Prostate gland (tissue), 2 donors: Measurements from ENCODE around the gene MUC6. TPM values are rescaled to one million over a fixed set of nuclear protein-coding genes. Genes with fewer than 3 reads are reported as not detected.

ENCODE experiments used
- DNase-seq: peaks from one replicate; pipeline ENCODE4 v3.0.0-alpha.2; 2019; ENCODE audit warnings: low spot score
- H3K27ac ChIP-seq, 2 donors: fragments of 200-600 bp; sonication (generic); 2 replicates each; pipeline ENCODE4 v1.5.1; 2017 to 2019
- H3K27me3 ChIP-seq: fragments of 200-600 bp; sonication (generic); replicated peaks from 2 replicates; pipeline ENCODE4 v1.5.1; 2019; ENCODE audit not compliant: insufficient read depth
- H3K36me3 ChIP-seq, 2 donors: fragments of 200-600 bp; sonication (generic); 1 replicate in 1 of 2; 2 replicates in 1 of 2; pipeline versions ENCODE4 v1.5.1 to v1.8.1; 2017 to 2019
- H3K4me1 ChIP-seq: fragments of 200-600 bp; sonication (generic); replicated peaks from 2 replicates; pipeline ENCODE4 v1.5.1; 2019
- H3K4me3 ChIP-seq, 2 donors: fragments of 200-600 bp; sonication (generic); 2 replicates each; pipeline ENCODE4 v1.5.1; 2017 to 2019
- H3K9me3 ChIP-seq: fragments of 200-600 bp; sonication (generic); 2 replicates; pipeline ENCODE4 v1.5.1; 2017
- POLR2A ChIP-seq: fragments of 450-650 bp; IDR thresholded peaks from one replicate; pipeline ENCODE4 v1.6.1; 2016; ENCODE audit warnings: antibody characterized with exemption, mild to moderate bottlenecking
- POLR2AphosphoS5 ChIP-seq: sonication (generic); formaldehyde crosslinking; IDR thresholded peaks from one replicate; pipeline ENCODE4 v1.6.1; 2017; ENCODE audit warnings: antibody characterized with exemption
- WGBS: methylation state at CpG from one replicate; pipeline ENCODE4 v1.1.5; 2018; 5-methylcytosine and 5-hydroxymethylcytosine counted together
- intact Hi-C: fragments of 100-400 bp; cut with DNase I; formaldehyde crosslinking; loops from one replicate; pipeline ENCODE4 v1.14.2; 2022
- total RNA-seq, 2 donors: library from RNA; depleted of rRNA; stranded (reverse); fragments of >200 nt; gene quantifications; one replicate each; pipeline ENCODE4 v1.1.0, GENCODE V29; 2016
- TF ChIP-seq, protein P1 (sequence below), 4 experiments: fragments of 200-600 bp in 2 of 4; fragments of 450-650 bp in 2 of 4; sonication (generic) in 2 of 4; IDR thresholded peaks; 1 replicate in 3 of 4; 2 replicates in 1 of 4; pipeline ENCODE4 v1.5.1; 2016 to 2019; ENCODE audit warnings: antibody characterized with exemption in 4 of 4, mild to moderate bottlenecking in 2 of 4, moderate library complexity in 2 of 4

MUC6 gene
- total RNA-seq, 2 donors from 2014 or later = 0.74 to 2.3 TPM

DNA sequence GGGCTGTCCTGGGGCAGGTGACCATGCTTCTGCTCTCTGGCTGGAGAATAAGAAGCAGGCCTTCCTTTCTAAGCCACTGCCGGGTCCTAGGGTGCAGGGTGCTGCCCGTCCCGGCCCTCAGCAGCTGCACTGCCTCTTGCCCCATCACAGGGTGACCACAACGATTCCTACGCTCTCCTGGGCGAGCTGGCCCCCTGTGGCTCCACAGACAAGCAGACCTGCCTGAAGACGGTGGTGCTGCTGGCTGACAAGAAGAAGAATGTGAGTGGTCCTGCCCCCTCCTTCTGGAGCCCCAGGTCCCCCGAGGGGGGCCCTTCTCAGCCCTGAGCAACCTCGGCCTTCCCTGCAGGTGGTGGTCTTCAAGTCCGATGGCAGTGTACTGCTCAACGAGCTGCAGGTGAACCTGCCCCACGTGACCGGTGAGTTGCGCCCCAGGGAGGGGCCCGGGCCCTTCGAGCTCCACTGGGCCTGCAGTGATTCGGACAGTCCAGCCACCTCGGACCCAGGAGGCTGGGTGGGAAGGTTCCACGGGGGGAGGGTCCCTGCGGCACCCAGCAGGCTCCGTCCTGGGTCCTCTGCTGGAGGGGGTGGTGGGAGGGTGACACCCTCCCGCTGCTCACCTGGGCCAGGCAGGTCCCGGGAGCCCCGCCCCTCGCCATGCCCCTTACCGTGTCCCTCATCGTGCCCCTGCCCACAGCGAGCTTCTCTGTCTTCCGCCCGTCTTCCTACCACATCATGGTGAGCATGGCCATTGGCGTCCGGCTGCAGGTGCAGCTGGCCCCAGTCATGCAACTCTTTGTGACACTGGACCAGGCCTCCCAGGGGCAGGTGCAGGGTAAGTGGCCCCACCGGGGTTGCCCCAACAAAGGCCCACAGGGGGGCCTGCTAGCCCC lies 46.5 kb upstream of the MUC6 start:
- Histone ChIP-seq H3K36me3 (no peaks in the 10 kb centered on the region), H3K4me1 (no peaks in the 10 kb centered on the region), H3K4me3 (no peak overlapping the region), H3K27me3 (no peaks in the 10 kb centered on the region), H3K9me3 (no peaks in the 10 kb centered on the region), H3K27ac (no peak overlapping the region)
- no peak for DNase-seq
- TF ChIP-seq, protein P1, sequence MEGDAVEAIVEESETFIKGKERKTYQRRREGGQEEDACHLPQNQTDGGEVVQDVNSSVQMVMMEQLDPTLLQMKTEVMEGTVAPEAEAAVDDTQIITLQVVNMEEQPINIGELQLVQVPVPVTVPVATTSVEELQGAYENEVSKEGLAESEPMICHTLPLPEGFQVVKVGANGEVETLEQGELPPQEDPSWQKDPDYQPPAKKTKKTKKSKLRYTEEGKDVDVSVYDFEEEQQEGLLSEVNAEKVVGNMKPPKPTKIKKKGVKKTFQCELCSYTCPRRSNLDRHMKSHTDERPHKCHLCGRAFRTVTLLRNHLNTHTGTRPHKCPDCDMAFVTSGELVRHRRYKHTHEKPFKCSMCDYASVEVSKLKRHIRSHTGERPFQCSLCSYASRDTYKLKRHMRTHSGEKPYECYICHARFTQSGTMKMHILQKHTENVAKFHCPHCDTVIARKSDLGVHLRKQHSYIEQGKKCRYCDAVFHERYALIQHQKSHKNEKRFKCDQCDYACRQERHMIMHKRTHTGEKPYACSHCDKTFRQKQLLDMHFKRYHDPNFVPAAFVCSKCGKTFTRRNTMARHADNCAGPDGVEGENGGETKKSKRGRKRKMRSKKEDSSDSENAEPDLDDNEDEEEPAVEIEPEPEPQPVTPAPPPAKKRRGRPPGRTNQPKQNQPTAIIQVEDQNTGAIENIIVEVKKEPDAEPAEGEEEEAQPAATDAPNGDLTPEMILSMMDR (IDR thresholded peaks at IDR 0.05) = no peak
- TF ChIP-seq POLR2A (no peak), POLR2AphosphoS5 (no peak)
- WGBS = 77% methylated on average over 24 of the region's 33 CpGs
- intact Hi-C loops = no loop called here

DNA sequence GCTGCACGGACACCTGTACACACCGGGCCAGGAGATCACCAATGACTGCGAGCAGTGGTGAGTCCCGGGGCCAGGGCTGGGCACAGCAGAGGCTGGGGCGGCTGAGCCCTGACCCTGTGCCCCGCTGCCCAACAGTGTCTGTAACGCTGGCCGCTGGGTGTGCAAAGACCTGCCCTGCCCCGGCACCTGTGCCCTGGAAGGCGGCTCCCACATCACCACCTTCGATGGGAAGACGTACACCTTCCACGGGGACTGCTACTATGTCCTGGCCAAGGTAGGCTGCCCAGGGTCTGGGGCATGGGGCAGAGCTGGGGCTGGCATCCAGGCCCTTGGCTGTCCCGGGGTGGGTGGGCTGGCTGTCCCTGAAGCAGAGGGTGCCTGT lies 45.8 kb upstream of the MUC6 start:
- no peak for TF ChIP-seq POLR2AphosphoS5
- Histone ChIP-seq H3K4me3 (no peak overlapping the region), H3K27me3 (no peaks in the 10 kb centered on the region), H3K4me1 (no peaks in the 10 kb centered on the region), H3K9me3 (no peaks in the 10 kb centered on the region), H3K27ac (no peak overlapping the region), H3K36me3 (no peaks in the 10 kb centered on the region)
- 81% methylated on average over 8 of the region's 14 CpGs for WGBS
- intact Hi-C loops = no loop called here
- DNase-seq = no peak

DNA sequence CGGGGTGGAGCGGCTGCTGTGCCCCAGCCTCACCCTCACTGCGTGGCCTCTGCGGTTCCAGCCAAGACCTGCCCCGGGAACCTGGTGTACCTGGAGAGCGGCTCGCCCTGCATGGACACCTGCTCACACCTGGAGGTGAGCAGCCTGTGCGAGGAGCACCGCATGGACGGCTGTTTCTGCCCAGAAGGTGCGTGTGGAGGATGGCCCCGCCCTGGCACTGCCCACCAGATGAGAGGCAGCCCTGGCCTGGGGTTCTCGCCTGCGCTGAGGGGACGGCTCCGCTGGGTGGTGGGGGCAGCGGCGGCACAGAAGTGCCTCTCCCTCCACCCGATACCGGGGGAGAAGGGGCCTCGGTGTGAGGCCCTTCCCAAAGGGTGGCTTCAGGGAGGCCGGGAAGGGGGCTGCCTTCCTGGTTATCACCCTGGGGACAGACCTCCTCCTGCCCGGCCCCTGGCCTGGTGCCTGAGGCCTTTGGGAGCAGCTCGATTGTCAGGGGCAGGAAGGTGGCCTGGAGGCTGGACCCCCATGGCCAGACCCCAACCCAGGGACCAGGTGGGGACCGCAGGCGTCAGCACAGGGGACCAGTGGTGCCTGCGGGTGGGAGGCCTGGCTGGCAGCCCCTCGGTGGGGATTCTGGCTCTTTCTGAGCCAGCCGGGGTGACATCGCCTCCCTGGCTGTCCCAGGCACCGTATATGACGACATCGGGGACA lies 45.2 kb upstream of the MUC6 start:
- no peak for DNase-seq
- Histone ChIP-seq H3K4me1 (no peaks in the 10 kb centered on the region), H3K27ac (no peak overlapping the region), H3K4me3 (no peak overlapping the region), H3K27me3 (no peaks in the 10 kb centered on the region), H3K36me3 (no peaks in the 10 kb centered on the region), H3K9me3 (no peaks in the 10 kb centered on the region)
- WGBS = 79% methylated on average over 33 of the region's 33 CpGs
- TF ChIP-seq, protein P1 (IDR thresholded peaks at IDR 0.05) = no peak
- TF ChIP-seq POLR2A = no peak
- no peak for TF ChIP-seq POLR2AphosphoS5
- intact Hi-C loops = no loop called here

DNA sequence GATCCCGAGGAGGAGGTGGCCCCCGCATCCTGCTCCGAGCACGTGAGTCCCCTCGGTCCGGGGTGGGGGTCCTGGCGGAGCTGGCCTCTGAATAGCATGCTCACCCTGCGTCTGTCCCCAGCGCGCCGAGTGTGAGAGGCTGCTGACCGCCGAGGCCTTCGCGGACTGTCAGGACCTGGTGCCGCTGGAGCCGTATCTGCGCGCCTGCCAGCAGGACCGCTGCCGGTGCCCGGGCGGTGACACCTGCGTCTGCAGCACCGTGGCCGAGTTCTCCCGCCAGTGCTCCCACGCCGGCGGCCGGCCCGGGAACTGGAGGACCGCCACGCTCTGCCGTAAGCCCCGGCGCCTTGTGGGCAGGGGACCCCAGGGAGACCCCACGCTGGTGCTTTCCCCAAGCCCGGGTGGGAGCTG lies 41.7 kb upstream of the MUC6 start:
- intact Hi-C loops = no loop called here
- no peak for TF ChIP-seq POLR2A
- TF ChIP-seq, protein P1 (IDR thresholded peaks at IDR 0.05) = no peak
- DNase-seq = no peak

DNA sequence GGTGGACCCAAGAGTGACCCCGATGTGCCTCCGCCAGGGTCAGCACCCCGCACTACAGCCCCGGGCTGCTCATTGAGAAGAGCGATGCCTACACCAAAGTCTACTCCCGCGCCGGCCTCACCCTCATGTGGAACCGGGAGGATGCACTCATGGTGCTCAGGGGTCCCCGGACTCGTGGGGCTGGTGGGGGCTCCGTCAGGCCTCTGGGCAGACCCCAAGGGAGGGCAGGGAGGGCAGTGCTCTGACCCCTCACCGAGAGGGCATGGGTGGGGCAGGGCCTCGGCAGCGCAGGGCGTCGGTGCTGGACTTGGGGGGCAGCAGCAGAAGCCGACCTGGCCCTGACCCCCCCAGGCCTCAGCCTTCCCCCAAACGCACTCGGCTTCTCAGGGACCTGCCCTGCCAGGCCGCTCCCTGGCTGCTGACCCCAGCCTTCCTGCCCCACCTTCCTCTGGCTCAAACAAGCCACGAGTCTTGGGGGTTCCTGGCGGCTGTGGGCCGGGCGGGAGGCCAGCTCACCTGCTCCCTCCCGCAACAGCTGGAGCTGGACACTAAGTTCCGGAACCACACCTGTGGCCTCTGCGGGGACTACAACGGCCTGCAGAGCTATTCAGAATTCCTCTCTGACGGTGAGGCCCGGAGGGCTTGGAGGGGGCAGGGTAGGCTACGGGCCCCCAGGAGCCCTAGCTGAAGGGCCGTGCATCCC lies 41.0 kb upstream of the MUC6 start:
- H3K4me3 ChIP-seq = no peak overlapping the region
- H3K36me3 ChIP-seq = no peaks in the 10 kb centered on the region
- no peak overlapping the region for H3K27ac ChIP-seq
- WGBS = 77% methylated on average over 29 of the region's 33 CpGs
- DNase-seq = no peak
- intact Hi-C loops = no loop called here
- H3K9me3 ChIP-seq = no peaks in the 10 kb centered on the region
- peaks cover 4% of the 10 kb centered on the region for H3K4me1 ChIP-seq
- no peaks in the 10 kb centered on the region for H3K27me3 ChIP-seq
- TF ChIP-seq, protein P1 (IDR thresholded peaks at IDR 0.05) = no peak
- TF ChIP-seq POLR2A (no peak), POLR2AphosphoS5 (no peak)

More for the DNA sequence above, 41.7 kb upstream of the MUC6 start:
- 91% methylated on average over 38 of the region's 39 CpGs for WGBS
- Histone ChIP-seq H3K9me3 (no peaks in the 10 kb centered on the region), H3K27ac (no peak overlapping the region), H3K36me3 (no peaks in the 10 kb centered on the region), H3K4me1 (peaks cover 4% of the 10 kb centered on the region), H3K27me3 (no peaks in the 10 kb centered on the region), H3K4me3 (no peak overlapping the region)
